GM18909 (cell line): ENCODE results near the gene RHBDD3.
"Not testable (repeated sequence)": the region's sequence is repeated elsewhere in the genome, so short reads cannot be mapped to it uniquely, and the experiment has no call there.

Source experiments
- ATAC-seq: cut with Tn5 transposase; IDR thresholded peaks from one replicate; pipeline ENCODE4 v1.9.1; 2021; ENCODE audit warnings: mild to moderate bottlenecking; ENCODE audit not compliant: unreplicated experiment, poor library complexity

Gene RHBDD3

DNA sequence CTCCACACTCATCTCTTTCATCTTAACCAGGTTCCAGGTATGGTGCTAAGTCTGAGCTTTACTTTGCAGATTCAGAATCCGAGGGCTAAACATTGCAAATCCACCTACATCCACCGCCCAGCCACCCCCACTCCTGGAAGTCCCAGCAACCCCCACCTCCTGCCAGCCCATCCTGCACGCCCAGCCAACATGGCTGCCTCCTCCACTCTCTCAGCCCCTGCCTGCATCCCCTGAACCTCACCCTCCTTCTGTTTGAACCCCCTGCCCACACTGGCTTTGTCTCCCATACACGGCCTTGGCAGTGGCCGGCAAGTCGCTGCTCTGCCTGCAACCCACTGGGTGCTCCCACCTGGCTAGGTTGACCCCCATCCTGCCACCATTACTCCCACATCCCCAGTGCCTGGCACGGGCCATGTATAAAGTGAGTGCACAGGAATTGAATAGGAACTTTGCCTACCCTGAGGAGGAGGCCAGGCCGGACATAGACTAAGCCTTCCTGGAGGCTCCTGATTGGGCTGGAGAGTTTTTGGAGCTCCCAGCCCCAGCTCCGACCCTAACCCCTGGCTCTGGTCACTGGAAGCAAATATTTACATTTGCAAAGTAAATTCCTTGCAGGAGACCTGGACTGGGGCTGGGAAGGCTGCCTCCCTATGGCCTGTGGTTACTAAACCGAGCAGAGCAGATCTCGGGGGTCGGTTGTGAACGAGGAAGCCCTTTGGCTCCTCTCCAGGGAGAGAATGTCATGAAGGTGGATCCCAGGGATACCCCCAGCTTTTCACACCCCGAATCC, 47.7 kb downstream of the RHBDD3 start:
- no peak for ATAC-seq

DNA sequence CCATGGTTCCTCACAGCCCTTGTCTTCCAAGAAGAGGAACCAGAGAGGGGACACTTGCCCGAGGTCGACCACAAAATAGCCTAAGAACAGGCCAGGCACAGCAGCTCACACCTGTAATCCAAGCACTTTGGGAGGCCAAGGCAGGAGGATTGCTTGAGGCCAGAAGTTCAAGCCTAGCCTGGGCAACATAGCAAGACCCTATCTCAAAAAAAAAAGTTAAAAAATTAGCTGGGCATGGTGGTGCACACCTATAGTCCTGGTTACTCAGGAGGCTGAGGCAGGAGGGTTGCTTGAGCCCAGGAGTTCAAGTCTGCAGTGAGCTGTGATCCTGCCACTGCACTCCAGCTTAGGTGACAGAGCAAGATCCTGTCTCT, 48.4 kb downstream of the RHBDD3 start:
- ATAC-seq = not testable (repeated sequence)

DNA sequence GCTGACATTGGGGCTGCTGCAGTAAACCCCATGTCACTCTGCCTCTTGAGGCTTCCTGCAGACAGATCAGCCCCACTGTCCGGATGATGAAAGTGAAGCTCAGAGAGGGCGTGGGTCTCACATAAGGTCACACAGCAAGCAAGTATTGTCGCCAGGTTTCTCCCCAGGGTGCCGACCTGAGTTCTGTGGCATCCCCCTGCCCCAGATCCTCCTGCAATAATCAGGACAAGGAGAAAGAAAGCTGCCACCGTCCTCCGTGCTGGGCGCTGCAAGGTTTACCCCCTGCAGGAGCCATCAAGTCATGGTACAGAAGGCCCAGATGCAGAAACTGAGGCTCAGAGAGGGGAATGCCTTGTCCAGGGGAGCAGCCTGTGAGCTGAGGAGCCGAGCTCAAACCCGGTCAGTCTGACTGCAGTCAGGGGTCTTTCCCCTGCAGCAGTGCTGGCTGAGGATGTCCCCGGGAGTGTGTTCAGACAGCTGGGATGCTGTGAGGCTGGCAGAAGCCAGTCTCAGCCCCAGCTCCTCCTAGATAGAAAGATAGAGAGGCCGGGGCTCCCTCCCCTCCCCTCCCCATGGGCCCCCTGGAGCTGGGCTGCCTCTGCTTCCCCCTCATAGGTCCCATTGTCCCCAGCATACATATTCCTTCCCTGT, 48.9 kb downstream of the RHBDD3 start:
- no peak for ATAC-seq

DNA sequence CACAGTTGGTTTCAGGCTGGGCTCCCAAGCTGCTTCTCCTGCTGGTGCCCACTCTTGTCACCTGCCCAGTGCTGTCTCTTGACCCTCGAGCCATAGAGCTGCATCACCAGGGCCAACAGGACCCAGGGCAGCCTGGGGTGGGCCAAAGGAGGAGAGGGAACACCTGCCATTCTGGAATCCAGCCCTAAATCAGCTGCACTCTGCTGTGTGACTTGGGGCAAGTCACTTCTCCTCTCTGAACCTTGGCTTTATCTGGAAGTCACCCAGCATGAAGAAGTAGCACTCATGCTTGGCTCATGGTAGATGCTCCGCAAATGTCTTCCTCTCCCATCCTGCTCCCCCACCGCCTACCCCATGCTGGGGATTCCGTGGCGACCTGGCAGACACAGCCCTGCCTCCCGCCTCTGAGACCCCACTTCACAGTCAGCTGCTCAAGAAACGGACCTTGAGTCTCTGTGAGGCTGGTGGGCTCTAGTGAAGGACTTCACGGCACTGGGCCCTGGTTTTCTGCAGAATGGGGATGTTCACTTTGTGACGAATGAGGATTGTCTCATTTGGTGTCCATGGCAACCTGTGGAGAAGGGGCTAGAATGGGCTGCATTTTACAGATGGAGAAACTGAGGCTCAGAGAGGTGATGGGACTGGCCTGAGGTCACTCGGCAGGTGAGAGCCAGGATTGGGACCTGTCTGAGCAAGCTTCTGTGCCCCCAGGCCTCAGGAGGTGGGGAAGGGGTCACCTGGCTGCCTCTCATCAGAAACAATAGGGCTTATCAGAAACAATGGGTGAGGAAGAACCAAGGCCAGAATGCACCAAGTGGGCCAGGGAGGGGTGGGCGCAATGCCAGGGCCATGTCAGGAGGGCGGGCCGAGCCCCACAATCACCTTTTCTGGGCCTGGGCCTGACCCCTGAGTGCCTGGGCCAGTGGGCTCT, 49.7 kb downstream of the RHBDD3 start:
- no peak for ATAC-seq

DNA sequence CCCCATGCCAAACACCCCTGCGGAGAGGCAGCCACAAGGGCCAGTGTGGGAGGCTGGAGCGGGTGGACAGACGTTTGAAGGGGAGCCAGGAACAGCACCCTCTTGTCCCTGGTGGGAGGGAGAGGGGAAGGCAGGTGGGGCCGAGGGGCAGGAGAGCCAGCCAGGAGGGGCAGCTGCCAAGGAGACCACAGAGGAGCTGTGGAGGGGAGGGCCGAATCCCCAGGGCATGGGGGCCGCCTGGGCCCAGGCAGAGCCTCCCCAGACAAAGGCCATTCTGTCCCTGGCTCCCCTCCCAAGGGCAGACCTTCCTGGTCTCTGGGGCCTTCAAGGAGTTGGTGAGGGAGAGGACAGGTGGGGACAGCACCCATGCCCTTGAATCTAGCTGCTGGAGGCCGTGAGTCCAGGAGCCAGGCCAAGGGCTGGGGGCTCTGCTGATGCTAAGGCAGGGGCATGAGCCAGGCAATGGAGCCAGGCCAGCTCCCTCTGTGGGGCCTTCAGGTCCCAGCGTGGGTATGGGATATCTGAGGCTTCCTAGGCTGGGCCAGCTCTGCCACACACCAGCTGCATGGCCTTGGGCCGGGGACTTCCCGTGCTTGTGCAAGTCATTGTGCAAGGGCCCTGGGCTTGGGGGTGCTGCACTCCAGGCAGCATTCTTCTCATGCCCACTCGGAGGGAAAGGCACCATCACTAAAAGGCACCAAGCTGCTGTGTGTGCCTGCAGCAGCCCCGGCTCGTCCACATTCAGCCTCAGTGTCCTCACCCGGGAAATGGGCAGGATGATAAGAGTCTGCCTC, 50.7 kb downstream of the RHBDD3 start:
- no peak for ATAC-seq

DNA sequence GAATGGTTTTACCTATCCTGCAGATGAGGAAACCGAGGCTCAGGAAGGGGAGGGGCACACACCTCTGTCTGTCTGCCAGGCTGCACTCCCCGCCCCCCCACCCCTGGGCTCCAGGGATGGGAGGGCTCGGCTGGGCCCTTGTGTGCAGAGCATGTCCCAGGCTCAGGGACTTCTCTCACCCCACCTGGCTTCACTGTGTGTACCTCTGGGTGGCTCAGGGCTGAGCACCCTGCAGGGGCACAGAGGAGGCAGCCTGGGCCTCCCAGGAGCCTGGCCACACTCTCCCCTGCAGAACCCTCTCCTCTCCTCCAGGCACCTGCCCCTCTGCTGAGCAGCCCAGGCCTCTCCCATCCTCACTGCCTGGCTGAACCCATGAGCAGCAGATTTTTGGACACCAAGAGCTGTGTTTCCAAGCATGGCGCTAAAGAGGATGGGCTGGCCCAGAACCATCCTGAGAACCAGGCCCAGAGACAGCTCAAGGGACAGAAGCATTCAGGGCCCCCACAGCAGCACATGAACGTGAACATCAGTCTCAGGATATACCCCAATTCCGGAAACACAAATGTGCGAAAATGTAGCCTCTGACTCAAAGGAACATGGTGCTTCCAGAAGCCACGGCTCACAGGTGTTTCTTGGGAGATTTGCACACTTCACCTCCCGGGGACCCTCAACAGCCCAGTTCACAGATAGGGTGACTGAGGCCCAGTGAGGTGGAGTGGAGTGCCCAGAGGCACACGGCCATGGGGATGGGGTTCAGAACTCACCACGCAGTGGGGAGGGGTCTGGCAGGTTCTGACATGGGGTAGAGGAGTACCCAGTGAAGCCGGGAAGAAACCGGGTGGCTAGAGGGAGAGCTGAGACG, 51.5 kb downstream of the RHBDD3 start:
- no peak for ATAC-seq

DNA sequence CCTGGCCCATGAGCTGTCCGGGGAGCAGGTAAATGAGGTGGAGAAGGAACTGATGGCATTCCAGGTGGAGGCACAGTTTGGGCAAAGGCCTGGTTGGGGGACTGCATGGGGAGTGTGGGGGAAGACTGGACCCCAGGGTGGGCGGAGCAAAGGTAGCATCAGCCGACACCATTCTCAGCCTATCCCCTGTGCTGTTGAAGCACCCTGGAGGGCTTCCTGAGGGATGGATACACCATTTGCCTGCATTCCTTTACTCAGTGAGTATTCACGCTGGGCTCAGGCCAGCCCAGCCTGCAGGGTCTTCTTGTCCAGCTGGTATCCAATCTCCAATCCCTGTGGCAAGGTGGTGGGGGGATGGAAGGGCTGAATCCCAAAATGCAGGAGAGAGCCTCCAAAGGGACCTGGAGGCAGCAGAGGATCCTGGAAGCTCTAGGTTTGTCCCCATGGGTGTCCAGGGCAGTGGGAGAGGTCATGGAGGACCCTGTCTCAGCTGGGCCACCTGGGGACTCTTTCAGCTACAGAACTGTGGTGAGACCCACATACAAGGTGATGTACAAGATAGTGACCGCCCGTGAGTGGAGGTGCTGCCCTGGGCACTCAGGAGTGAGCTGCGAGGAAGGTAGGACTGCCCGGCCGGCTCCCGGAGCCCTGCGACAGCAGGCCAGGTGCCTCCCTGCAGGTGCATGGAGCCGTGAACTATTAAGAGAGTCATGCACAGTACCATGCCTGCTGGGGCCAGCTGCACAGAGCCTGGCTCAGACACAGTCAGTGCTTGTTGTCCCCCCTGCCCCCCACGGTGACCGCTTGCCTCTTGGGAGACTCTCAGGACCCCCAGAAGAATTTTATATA, 52.5 kb downstream of the RHBDD3 start:
- no peak for ATAC-seq

DNA sequence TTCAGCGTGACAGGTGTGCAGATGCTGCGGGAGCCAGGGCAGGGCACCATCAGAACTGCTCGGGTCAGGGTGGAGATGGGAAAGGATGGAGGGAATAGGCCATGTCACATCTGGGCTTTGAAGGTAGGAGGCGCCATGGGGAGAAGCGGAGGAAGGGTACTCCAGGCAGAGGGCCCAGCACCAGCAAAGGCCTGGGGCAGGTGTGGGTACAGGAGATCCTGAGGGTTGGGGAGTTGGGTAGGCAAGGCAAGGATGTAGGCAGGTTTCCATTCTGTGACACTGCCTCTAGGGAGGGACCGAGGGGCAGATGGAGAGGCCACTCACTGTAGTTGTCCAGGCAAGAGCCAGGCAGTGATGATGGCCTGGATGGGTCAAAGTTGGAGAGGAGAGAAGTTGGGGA, 53.5 kb downstream of the RHBDD3 start:
- no peak for ATAC-seq

DNA sequence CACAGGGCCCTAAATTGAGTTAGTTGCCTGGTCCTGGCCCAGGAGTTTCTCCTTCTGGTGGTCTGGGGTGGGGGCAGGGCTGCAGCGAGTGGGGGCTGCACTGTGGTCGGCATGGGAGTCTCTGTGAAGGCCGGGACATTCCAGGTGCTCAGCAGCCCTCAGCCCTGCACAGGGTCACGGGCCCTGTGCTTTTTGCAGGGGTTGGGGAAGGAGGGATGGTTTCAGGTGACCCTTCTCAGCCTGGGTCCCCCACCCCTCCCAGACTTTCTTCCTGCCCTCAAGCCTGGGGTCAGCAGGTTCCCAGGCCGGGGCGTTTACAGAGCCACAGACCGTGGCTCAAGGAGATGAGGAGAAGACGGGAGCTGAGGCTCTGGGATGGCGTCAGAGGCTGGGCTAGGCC, 54.3 kb downstream of the RHBDD3 start:
- no peak for ATAC-seq

DNA sequence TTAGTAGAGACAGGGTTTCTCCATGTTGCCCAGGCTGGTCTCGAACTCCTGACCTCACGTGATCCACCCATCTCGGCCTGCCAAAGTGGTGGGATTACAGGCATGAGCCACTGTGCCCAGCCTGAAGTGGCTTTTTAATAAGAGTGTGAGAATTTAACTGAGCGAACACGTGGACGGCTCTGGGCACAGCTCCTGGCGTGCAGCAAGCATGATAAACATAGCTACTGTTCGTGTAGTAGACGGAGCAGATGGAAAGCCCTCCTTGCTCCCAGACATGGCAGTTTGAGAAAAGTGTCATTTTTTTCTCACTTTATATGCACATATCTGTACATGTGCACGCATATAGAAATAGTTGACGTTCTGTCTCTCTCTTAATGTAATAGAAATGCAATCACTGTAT, 55.0 kb downstream of the RHBDD3 start:
- no peak for ATAC-seq

DNA sequence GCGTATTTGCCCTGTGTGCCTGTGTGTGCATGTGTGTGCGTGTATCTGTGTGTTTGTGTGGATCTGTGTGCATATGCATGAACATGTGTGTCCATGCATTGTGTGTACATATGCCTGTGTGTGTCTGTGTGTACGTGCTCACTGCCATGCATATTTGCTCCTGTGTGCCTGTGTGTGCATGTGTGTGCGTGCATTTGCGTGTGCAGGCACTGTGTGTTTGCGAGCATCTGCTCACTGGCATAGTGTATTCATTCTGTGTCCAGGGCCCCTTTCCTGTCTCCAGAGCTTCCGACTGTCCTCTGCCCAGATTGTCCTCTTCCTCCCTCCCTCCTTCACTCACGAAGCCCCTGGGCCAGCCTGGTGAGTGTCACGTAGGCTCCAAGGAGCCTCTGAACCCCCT, 56.3 kb downstream of the RHBDD3 start:
- ATAC-seq = no peak

DNA sequence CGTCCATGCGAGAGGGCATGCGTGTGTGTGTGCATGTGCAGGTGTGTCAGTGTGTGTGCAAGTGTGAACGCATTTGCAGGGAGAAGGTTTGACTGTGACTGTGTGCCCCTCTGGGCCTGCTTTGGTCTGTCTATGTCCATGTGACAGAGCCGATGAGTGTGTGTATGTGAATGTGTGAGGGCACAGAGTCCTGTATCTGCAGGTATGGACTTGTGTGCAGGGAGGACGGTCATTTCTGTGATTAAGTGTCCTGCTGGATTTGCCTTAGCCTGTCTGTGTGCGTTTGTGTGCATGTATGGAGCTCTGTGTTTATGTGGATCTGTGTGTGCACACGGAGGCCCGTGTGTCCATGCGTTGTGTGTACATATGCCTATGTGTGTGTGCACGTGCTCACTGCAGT, 56.7 kb downstream of the RHBDD3 start:
- no peak for ATAC-seq
